H9 (cell line): ENCODE measurements around the gene RNF157. TPM values are rescaled to one million over a fixed set of nuclear protein-coding genes. Genes with fewer than 3 reads are reported as not detected.

Source experiments
- DNase-seq: peaks from one replicate; pipeline ENCODE4 v3.0.0-alpha.2; 2017
- H2AFZ ChIP-seq: one replicate; pipeline ENCODE4 v1.6.1; 2013; ENCODE audit warnings: mild to moderate bottlenecking, low read length, control low read depth, moderate library complexity
- H2AK5ac ChIP-seq: 2 replicates; pipeline ENCODE4 v1.6.1; 2013; ENCODE audit warnings: low read length, control low read depth, mixed read lengths; ENCODE audit not compliant: insufficient read length
- H2BK120ac ChIP-seq: one replicate; pipeline ENCODE4 v1.6.1; 2013; ENCODE audit warnings: low read depth, mild to moderate bottlenecking, low read length, control low read depth, inconsistent platforms; ENCODE audit not compliant: poor library complexity, severe bottlenecking
- H2BK12ac ChIP-seq: 2 replicates; pipeline ENCODE4 v1.6.1; 2013; ENCODE audit warnings: low read length, control low read depth, mixed read lengths, low read depth; ENCODE audit not compliant: insufficient read length
- H2BK15ac ChIP-seq: 2 replicates; pipeline ENCODE4 v1.6.1; 2013; ENCODE audit warnings: low read depth, low read length, control low read depth
- H2BK20ac ChIP-seq: one replicate; pipeline ENCODE4 v1.6.1; 2013; ENCODE audit warnings: low read depth, mild to moderate bottlenecking, low read length, control low read depth, inconsistent platforms; ENCODE audit not compliant: poor library complexity, severe bottlenecking
- H2BK5ac ChIP-seq: 2 replicates; pipeline ENCODE4 v1.6.1; 2013; ENCODE audit warnings: low read length, control low read depth, mixed read lengths; ENCODE audit not compliant: insufficient read length
- H3K14ac ChIP-seq: 2 replicates; pipeline ENCODE4 v1.6.1; 2013; ENCODE audit warnings: low read length, control low read depth; ENCODE audit not compliant: insufficient read depth
- H3K18ac ChIP-seq: 2 replicates; pipeline ENCODE4 v1.6.1; 2013; ENCODE audit warnings: low read depth, mild to moderate bottlenecking, mixed read lengths, low read length, control low read depth; ENCODE audit not compliant: insufficient read length
- H3K23ac ChIP-seq: 2 replicates; pipeline ENCODE4 v1.6.1; 2013; ENCODE audit warnings: low read length, control low read depth, mixed read lengths, low read depth; ENCODE audit not compliant: insufficient read length
- H3K23me2 ChIP-seq: 2 replicates; pipeline ENCODE4 v1.6.1; 2013; ENCODE audit warnings: low read depth, mild to moderate bottlenecking, mixed read lengths, low read length, control low read depth; ENCODE audit not compliant: insufficient read length, poor library complexity, severe bottlenecking
- H3K27ac ChIP-seq: 2 replicates; pipeline ENCODE4 v1.5.1; 2013; ENCODE audit warnings: low read length, control low read depth, mixed read lengths, low read depth; ENCODE audit not compliant: insufficient read length
- H3K27me3 ChIP-seq: 2 replicates; pipeline ENCODE4 v1.6.1; 2013; ENCODE audit warnings: low read length, control low read depth, inconsistent platforms; ENCODE audit not compliant: insufficient read depth
- H3K4ac ChIP-seq: 2 replicates; pipeline ENCODE4 v1.6.1; 2013; ENCODE audit warnings: low read depth, mild to moderate bottlenecking, control low read depth, inconsistent platforms, low read length, moderate library complexity
- H3K4me1 ChIP-seq: 2 replicates; pipeline ENCODE4 v1.6.1; 2013; ENCODE audit warnings: low read length, control low read depth, inconsistent platforms; ENCODE audit not compliant: insufficient read depth
- H3K4me2 ChIP-seq: 2 replicates; pipeline ENCODE4 v1.6.1; 2013; ENCODE audit warnings: low read length, control low read depth, mixed read lengths; ENCODE audit not compliant: insufficient read length, insufficient read depth
- H3K56ac ChIP-seq: 2 replicates; pipeline ENCODE4 v1.6.1; 2013; ENCODE audit warnings: low read depth, mild to moderate bottlenecking, mixed read lengths, low read length, control low read depth; ENCODE audit not compliant: insufficient read length
- H3K79me1 ChIP-seq: 2 replicates; pipeline ENCODE4 v1.6.1; 2013; ENCODE audit warnings: low read depth, mild to moderate bottlenecking, moderate library complexity, low read length, control low read depth, inconsistent platforms; ENCODE audit not compliant: insufficient read depth, poor library complexity, severe bottlenecking
- H3K79me2 ChIP-seq: 2 replicates; pipeline ENCODE4 v1.6.1; 2013; ENCODE audit warnings: low read length, control low read depth, inconsistent platforms; ENCODE audit not compliant: insufficient read depth
- H3K9ac ChIP-seq: 2 replicates; pipeline ENCODE4 v1.6.1; 2013; ENCODE audit warnings: low read length, control low read depth, mixed read lengths; ENCODE audit not compliant: insufficient read length; ENCODE audit errors: extremely low read depth
- H3K9me3 ChIP-seq: one replicate; pipeline ENCODE4 v1.6.1; 2013; ENCODE audit warnings: low read depth, low read length, inconsistent platforms; ENCODE audit not compliant: control insufficient read depth
- H3T11ph ChIP-seq: one replicate; pipeline ENCODE4 v1.6.1; 2013; ENCODE audit warnings: mild to moderate bottlenecking, low read length, control low read depth, inconsistent platforms
- H4K20me1 ChIP-seq: one replicate; pipeline ENCODE4 v1.6.1; 2013; ENCODE audit not compliant: control insufficient read depth, insufficient read length, insufficient read depth
- H4K5ac ChIP-seq: 2 replicates; pipeline ENCODE4 v1.6.1; 2013; ENCODE audit warnings: low read depth, mild to moderate bottlenecking, mixed read lengths, low read length, control low read depth; ENCODE audit not compliant: insufficient read length
- H4K8ac ChIP-seq: replicated peaks from 2 replicates; pipeline ENCODE4 v1.6.1; 2013; ENCODE audit warnings: low read length, control low read depth, mixed read lengths, low read depth; ENCODE audit not compliant: insufficient read length
- H4K91ac ChIP-seq: 2 replicates; pipeline ENCODE4 v1.6.1; 2013; ENCODE audit warnings: low read depth, mild to moderate bottlenecking, moderate library complexity, mixed read lengths, low read length, control low read depth; ENCODE audit not compliant: insufficient read length
- H3K27ac Mint-ChIP-seq, 3 experiments: 2 replicates in 2 of 3; 3 replicates in 1 of 3; pipeline ENCODE4 v1.8.0; 2020 to 2021; ENCODE audit warnings: mixed read lengths in 3 of 3, mild to moderate bottlenecking in 1 of 3, moderate library complexity in 1 of 3
- H3K27me3 Mint-ChIP-seq: 2 replicates; pipeline ENCODE4 v1.8.0; 2021; ENCODE audit warnings: low read depth, mild to moderate bottlenecking, moderate library complexity, mixed read lengths
- H3K36me3 Mint-ChIP-seq, 3 experiments: 2 replicates in 2 of 3; 3 replicates in 1 of 3; pipeline ENCODE4 v1.8.0; 2020 to 2021; ENCODE audit warnings: low read depth in 3 of 3, mixed read lengths in 3 of 3; ENCODE audit not compliant: insufficient read depth in 1 of 3
- H3K4me1 Mint-ChIP-seq, 2 experiments: 2 replicates each; pipeline ENCODE4 v1.8.0; 2020; ENCODE audit warnings: mixed read lengths in 2 of 2
- H3K4me3 Mint-ChIP-seq, 2 experiments: 2 replicates in 1 of 2; 3 replicates in 1 of 2; pipeline ENCODE4 v1.8.0; 2020 to 2021; ENCODE audit warnings: mild to moderate bottlenecking in 2 of 2, mixed read lengths in 2 of 2, moderate library complexity in 1 of 2
- H3K9me3 Mint-ChIP-seq, 2 experiments: 2 replicates in 1 of 2; 3 replicates in 1 of 2; pipeline ENCODE4 v1.8.0; 2020; ENCODE audit warnings: mild to moderate bottlenecking in 2 of 2, mixed read lengths in 2 of 2, moderate library complexity in 1 of 2
- WGBS: extraction: QIAGEN DNeasy Blood & Tissue Kit; methylation state at CpG from one replicate; pipeline ENCODE4 v1.1.7; 2013; ENCODE audit warnings: missing lambda C conversion rate, low lambda C conversion rate, mixed read lengths; ENCODE audit not compliant: insufficient read length; ENCODE audit errors: extremely low coverage; 5-methylcytosine and 5-hydroxymethylcytosine counted together
- total RNA-seq: library from RNA; stranded (reverse); gene quantifications from 2 replicates; pipeline ENCODE4 v1.2.1, GENCODE V29; 2021
- TF ChIP-seq, protein P1 (sequence below): fragments of 200-600 bp; sonication (generic); conservative IDR thresholded peaks from 3 replicates; pipeline ENCODE4 v1.8.0; 2021; ENCODE audit warnings: antibody characterized with exemption, mild to moderate bottlenecking

RNF157 gene
- total RNA-seq, 1 experiment from 2014 or later = 9.9 TPM

DNA sequence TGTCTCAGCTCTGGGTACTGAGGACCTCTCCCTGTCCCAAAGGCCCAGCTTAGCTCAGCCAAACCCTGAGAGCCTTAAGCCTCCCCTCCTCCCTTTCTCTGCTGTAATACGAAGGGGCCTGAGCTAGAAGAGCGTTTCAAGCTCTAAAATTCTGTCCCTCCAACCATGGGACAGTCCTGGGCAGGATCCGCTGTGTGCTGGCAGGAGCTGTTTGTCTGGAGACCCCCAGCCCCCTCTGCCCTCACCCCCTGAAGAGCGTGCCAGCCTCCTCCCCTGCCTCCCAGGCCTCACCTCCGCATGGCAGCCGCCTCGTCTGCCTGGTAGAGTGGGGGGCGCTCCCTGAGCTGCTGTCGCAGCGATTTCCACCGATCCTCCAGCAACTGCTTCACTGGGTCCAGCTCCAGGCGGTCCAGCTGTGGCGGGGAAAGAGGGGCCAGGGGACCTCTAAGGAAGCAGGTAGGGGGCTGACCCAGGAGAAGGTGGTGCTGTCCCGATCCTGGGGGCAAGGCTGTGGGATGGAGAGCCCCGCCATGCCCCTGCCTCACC, 39.5 kb upstream of the RNF157 start:
- H2BK5ac ChIP-seq = no peak overlapping the region
- H3K79me2 ChIP-seq = no peaks in the 10 kb centered on the region
- Mint-ChIP-seq H3K27me3 (peaks cover 1% of the 10 kb centered on the region; the same call in 1 of the 2 replicates), H3K36me3 (no peaks in the 10 kb centered on the region), H3K9me3 (no peaks in the 10 kb centered on the region), H3K4me3 (no peak overlapping the region), H3K4me1 (peaks cover 6 to 17% of the 10 kb centered on the region in 2 experiments), H3K27ac (no peak overlapping the region; a peak in 1 of 7 replicates)
- no peak overlapping the region for H2BK120ac ChIP-seq
- no peak overlapping the region for H4K8ac ChIP-seq
- H2AK5ac ChIP-seq = no peak overlapping the region
- H4K5ac ChIP-seq = no peak overlapping the region
- no peaks in the 10 kb centered on the region for H3K9me3 ChIP-seq
- no peak overlapping the region for H2BK20ac ChIP-seq
- H4K91ac ChIP-seq = no peak overlapping the region
- no peak overlapping the region for H2AFZ ChIP-seq
- no peak overlapping the region for H3K9ac ChIP-seq
- no peak overlapping the region for H3T11ph ChIP-seq
- H4K20me1 ChIP-seq = no peaks in the 10 kb centered on the region
- no peak overlapping the region for H3K14ac ChIP-seq
- no peak overlapping the region for H3K23ac ChIP-seq
- TF ChIP-seq, protein P1, sequence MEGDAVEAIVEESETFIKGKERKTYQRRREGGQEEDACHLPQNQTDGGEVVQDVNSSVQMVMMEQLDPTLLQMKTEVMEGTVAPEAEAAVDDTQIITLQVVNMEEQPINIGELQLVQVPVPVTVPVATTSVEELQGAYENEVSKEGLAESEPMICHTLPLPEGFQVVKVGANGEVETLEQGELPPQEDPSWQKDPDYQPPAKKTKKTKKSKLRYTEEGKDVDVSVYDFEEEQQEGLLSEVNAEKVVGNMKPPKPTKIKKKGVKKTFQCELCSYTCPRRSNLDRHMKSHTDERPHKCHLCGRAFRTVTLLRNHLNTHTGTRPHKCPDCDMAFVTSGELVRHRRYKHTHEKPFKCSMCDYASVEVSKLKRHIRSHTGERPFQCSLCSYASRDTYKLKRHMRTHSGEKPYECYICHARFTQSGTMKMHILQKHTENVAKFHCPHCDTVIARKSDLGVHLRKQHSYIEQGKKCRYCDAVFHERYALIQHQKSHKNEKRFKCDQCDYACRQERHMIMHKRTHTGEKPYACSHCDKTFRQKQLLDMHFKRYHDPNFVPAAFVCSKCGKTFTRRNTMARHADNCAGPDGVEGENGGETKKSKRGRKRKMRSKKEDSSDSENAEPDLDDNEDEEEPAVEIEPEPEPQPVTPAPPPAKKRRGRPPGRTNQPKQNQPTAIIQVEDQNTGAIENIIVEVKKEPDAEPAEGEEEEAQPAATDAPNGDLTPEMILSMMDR = no peak
- no peaks in the 10 kb centered on the region for H3K23me2 ChIP-seq
- no peak overlapping the region for H3K4ac ChIP-seq
- H3K18ac ChIP-seq = no peak overlapping the region
- no peaks in the 10 kb centered on the region for H3K79me1 ChIP-seq
- H2BK15ac ChIP-seq = no peak overlapping the region
- no peak for DNase-seq
- no peak overlapping the region for H3K4me2 ChIP-seq
- H3K27ac ChIP-seq = no peak overlapping the region
- no peaks in the 10 kb centered on the region for H3K27me3 ChIP-seq
- WGBS = no CpG with 5 or more reads among the region's 15 CpGs
- no peak overlapping the region for H3K56ac ChIP-seq
- H3K4me1 ChIP-seq = no peaks in the 10 kb centered on the region
- H2BK12ac ChIP-seq = no peak overlapping the region
